Naive B cell (primary cell): ENCODE results near the gene PAGR1. TPM values are rescaled to one million over a fixed set of nuclear protein-coding genes. Genes with fewer than 3 reads are reported as not detected.
A peak's percentile ranks its signal among the peaks of the same experiment; 100 is the strongest.
"Not testable (repeated sequence)": the region's sequence is repeated elsewhere in the genome, so short reads cannot be mapped to it uniquely, and the experiment has no call there.

Experiments used
- ATAC-seq, 2 donors: fragments of 150-1000 bp; cut with Tn5 transposase; 2 replicates each; pipeline ENCODE4 v1.10.0; 2021; ENCODE audit warnings: low read depth in 2 of 2, mild to moderate bottlenecking in 2 of 2, moderate library complexity in 2 of 2
- DNase-seq: peaks from one replicate; pipeline ENCODE4 v3.0.0; 2022
- H3K27ac Mint-ChIP-seq, 6 donors: one replicate each; pipeline ENCODE4 v1.8.0; 2020 to 2022; ENCODE audit warnings: mild to moderate bottlenecking in 6 of 6, mixed read lengths in 6 of 6, moderate library complexity in 5 of 6, inconsistent platforms in 2 of 6
- H3K27me3 Mint-ChIP-seq, 3 donors: one replicate each; pipeline ENCODE4 v1.8.0; 2021 to 2022; ENCODE audit warnings: mixed read lengths in 3 of 3, mild to moderate bottlenecking in 1 of 3
- H3K36me3 Mint-ChIP-seq, 2 donors: one replicate each; pipeline ENCODE4 v1.8.0; 2020 to 2022; ENCODE audit warnings: mixed read lengths in 2 of 2, inconsistent platforms in 1 of 2, mild to moderate bottlenecking in 1 of 2
- H3K4me1 Mint-ChIP-seq, 3 donors: one replicate each; pipeline ENCODE4 v1.8.0; 2020 to 2022; ENCODE audit warnings: mixed read lengths in 3 of 3, inconsistent platforms in 1 of 3, mild to moderate bottlenecking in 1 of 3, moderate library complexity in 1 of 3
- H3K4me3 Mint-ChIP-seq, 8 donors: one replicate each; pipeline ENCODE4 v1.8.0; 2020 to 2022; ENCODE audit warnings: mild to moderate bottlenecking in 8 of 8, mixed read lengths in 8 of 8, moderate library complexity in 8 of 8, inconsistent platforms in 2 of 8
- H3K9me3 Mint-ChIP-seq, 7 donors: one replicate each; pipeline ENCODE4 v1.8.0; 2020 to 2022; ENCODE audit warnings: mixed read lengths in 7 of 7, mild to moderate bottlenecking in 5 of 7, inconsistent platforms in 2 of 7, moderate library complexity in 1 of 7
- polyA plus RNA-seq, 6 donors: library from polyadenylated mRNA; unstranded; fragments of 300-500 nt; fragmentation: Illumina TruSeq; gene quantifications; one replicate each; pipeline ENCODE4 v1.2.3, GENCODE V29; 2021; ENCODE audit warnings: low read depth in 6 of 6

PAGR1 gene
- polyA plus RNA-seq, 6 donors from 2014 or later = 35.5 to 51.5 (median 46.9) TPM

DNA sequence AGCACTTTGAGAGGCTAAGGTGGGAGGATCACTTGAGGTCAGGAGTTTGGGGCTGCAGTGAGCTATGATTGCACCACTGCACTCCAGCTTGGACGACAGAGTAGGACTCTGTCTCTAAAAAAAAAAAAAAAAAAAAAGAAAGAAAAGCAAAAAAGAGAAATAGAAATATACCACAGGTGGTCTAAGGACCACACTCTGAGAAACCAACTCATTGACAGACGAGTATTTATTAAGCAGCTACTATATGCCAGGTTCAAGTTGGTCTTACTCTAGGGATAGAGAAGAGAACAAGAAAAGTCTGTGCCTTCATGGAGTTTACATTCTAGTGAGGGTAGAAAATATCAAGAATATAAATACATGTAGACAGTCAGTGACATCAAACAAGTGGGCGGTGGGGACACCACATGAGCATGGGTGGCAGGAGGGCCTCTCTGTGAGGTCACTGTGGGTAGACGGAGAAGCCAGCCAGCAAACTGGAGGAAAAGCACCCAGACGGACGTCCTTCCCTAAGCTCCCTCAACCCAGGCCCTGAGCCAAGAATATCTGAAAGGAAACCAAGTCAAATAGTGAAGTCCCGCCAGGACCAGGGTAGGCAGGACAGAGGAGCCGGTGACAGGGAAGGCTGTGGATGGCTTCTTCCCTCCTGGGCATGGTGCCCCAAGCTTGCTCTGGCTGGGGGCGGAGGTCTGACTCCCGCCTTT is 42.3 kb downstream of the PAGR1 start:
- peaks cover 5 to 25% of the 10 kb centered on the region in 2 donors for H3K36me3 Mint-ChIP-seq
- peak overlapping the region in 2 of 8 donors; percentile 12 to 41 for H3K4me3 Mint-ChIP-seq
- H3K9me3 Mint-ChIP-seq = no peaks in the 10 kb centered on the region
- ATAC-seq (no peak), DNase-seq (no peak)
- peaks cover 9 to 27% (median 22%) of the 10 kb centered on the region in 3 donors for H3K4me1 Mint-ChIP-seq
- H3K27me3 Mint-ChIP-seq = no peaks in the 10 kb centered on the region
- H3K27ac Mint-ChIP-seq = peak overlapping the region in 1 of 6 donors; percentile 33

DNA sequence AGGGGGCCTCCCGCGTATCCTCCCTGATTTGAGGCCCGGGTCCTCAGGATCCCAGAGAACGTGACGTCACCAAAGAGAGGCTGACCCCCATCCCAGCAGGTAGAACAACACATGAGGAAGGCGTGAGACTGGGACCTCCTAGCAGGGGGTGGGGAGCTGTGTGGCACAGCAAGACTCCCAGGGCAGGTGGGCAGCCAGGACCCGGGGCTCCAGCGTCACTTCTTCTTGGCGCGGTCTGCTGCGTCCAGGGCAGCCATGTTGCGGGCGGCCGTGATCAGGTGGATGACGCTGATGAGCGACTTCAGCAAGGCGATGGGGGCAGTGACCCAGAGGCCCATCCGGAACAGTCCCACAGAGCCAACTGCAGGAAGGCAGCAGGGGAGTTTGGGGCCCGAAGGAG is 43.0 kb downstream of the PAGR1 start:
- no peak for DNase-seq
- H3K4me1 Mint-ChIP-seq = peaks cover 12 to 30% (median 26%) of the 10 kb centered on the region in 3 donors
- no peaks in the 10 kb centered on the region for H3K9me3 Mint-ChIP-seq
- ATAC-seq = no peak
- peak overlapping the region in 4 of 8 donors; percentile 9 to 76 (median 57) for H3K4me3 Mint-ChIP-seq
- H3K27me3 Mint-ChIP-seq = no peaks in the 10 kb centered on the region
- peaks cover 5 to 25% of the 10 kb centered on the region in 2 donors for H3K36me3 Mint-ChIP-seq
- H3K27ac Mint-ChIP-seq = no peak overlapping the region

DNA sequence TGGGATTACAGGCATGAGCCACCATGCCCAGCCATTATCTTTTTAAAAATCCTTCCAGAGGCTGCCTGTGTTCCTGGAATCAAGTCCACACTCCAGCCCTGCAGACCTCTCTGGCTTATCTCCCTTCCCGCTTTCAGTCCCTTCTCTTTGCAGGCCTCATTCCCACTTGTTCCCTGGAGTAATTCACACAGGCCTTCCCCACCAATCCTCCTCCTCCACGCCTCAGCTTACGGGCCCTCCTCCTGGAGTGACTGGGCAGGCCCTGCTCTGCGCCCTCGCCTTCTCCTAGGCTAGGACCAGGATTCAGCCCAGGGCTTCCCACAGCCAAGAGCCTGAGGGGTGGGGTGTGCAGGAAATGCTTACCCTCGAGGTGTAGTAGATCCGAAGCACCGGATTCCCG is 44.3 kb downstream of the PAGR1 start:
- Mint-ChIP-seq H3K4me3 (peak overlapping the region in 1 of 8 donors; percentile 85), H3K9me3 (no peaks in the 10 kb centered on the region), H3K4me1 (peaks cover 15 to 32% (median 26%) of the 10 kb centered on the region in 3 donors)

DNA sequence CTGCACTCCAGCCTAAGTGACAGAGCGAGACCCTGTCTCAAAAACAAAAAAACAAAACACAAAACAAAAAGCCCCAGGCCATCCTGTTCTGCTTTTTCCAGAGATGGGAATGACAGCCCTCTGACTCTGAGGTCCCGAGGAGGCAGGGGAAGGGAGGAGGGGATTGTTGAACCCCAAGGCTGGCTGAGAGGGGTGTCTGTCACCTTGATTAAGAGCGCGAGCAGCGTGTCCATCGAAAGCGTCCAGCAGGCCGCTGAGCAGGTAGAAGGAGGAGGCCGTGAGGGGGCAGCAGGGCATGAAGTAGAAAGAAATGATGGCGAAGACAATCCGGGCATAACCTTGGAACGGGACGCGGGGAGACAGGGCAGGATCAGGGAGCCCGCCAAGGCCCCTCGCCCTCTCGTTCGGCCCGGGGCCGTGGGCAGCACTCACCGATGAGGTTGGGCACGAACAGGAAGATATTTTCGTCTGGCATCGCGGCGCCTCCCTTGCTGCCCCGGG is 46.5 kb downstream of the PAGR1 start:
- no peaks in the 10 kb centered on the region for H3K9me3 Mint-ChIP-seq

More for the DNA sequence above, 44.3 kb downstream of the PAGR1 start:
- DNase-seq (no peak), ATAC-seq (no peak)
- H3K27ac Mint-ChIP-seq = no peak overlapping the region
- H3K27me3 Mint-ChIP-seq = peaks cover 0 to 4% (median 0%) of the 10 kb centered on the region in 3 donors
- H3K36me3 Mint-ChIP-seq = peaks cover 5 to 25% of the 10 kb centered on the region in 2 donors

DNA sequence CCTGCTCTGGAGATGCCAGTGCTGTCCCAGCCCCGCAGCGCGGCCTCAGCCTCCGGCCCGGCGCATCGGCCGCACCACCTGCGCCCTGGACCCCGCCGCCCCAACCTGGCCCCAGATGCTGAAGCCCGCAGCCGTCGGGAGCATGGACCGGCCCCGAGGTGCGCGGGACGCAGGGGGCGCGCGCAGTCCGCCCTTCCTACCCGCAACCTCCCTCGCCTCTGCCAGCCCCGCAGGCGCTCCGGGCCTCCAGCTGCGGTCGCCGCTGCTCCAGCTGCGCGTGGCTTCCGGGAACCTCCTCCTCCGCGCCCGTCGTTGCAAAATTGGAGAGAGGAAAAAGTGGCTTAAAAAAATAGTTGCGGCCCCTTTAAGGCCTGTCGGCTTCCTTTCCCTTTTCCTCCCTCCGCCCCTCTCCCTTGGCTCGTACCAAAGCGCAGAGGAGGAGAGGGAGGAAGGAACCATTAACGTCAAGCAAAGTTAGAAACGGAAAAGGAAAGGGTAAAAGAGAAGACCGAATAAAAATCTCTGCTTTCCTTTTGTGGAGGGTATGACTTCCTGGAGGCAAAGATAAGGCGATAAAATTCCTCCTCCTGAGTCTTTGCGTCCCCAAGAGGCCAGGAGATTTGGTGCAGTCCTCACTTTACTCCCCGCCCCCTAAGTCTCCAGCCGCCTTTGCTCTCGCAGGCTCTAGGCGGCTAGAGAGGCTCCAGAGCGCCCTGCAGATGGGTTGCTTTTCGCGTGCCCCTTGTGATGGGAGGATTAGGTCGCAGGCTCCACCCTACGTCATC is 47.1 kb downstream of the PAGR1 start, which contains the start of gene CDIPT:
CDIPT (minus strand) TSS at position 343 of the 785 bp plus-strand sequence. CDS start 369 bp downstream, outside the sequence.
- H3K9me3 Mint-ChIP-seq = no peaks in the 10 kb centered on the region
- H3K36me3 Mint-ChIP-seq = peaks cover 5 to 24% of the 10 kb centered on the region in 2 donors
- peaks cover 0 to 19% (median 7%) of the 10 kb centered on the region in 3 donors for H3K27me3 Mint-ChIP-seq
- ATAC-seq = peak; percentile 98
- peak within 1 kb of the TSS; percentile 97 to 100 (median 99) for H3K27ac Mint-ChIP-seq
- H3K4me1 Mint-ChIP-seq = peaks cover 15 to 32% (median 26%) of the 10 kb centered on the region in 3 donors
- H3K4me3 Mint-ChIP-seq = peak within 1 kb of the TSS; percentile 85 to 99 (median 94)
- peak; percentile 93 for DNase-seq

More for the DNA sequence above, 46.5 kb downstream of the PAGR1 start:
- Mint-ChIP-seq H3K27me3 (peaks cover 0 to 14% (median under 1%) of the 10 kb centered on the region in 3 donors), H3K4me1 (peaks cover 15 to 32% (median 26%) of the 10 kb centered on the region in 3 donors), H3K36me3 (peaks cover 5 to 25% of the 10 kb centered on the region in 2 donors), H3K27ac (peak overlapping the region; percentile 87 to 100 (median 94)), H3K4me3 (peak overlapping the region; percentile 85 to 99 (median 94))
- DNase-seq (no peak), ATAC-seq (no peak)

DNA sequence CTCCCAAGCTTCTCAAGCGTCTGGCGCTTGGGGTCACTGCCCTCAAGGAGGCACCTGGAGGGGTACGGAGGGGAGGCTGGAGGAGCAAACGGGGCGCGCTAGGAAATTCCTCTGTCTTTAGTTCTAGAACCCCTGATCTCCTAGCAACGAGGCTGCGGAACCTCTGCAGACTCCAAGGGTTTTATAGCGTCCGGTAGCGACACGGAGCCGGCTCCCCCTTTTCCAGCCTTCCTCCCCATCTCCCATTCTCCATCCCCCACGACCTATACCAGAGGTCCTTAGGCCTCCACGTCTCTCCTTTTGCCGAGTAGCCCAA is 47.7 kb downstream of the PAGR1 start:
- peak overlapping the region; percentile 97 to 100 (median 99) for H3K27ac Mint-ChIP-seq
- H3K4me3 Mint-ChIP-seq = peak overlapping the region; percentile 85 to 99 (median 94)
- H3K27me3 Mint-ChIP-seq = peaks cover 0 to 19% (median 7%) of the 10 kb centered on the region in 3 donors
- no peak for DNase-seq
- peaks cover 5 to 18% of the 10 kb centered on the region in 2 donors for H3K36me3 Mint-ChIP-seq
- no peak for ATAC-seq
- peaks cover 15 to 32% (median 26%) of the 10 kb centered on the region in 3 donors for H3K4me1 Mint-ChIP-seq
- H3K9me3 Mint-ChIP-seq = no peaks in the 10 kb centered on the region

DNA sequence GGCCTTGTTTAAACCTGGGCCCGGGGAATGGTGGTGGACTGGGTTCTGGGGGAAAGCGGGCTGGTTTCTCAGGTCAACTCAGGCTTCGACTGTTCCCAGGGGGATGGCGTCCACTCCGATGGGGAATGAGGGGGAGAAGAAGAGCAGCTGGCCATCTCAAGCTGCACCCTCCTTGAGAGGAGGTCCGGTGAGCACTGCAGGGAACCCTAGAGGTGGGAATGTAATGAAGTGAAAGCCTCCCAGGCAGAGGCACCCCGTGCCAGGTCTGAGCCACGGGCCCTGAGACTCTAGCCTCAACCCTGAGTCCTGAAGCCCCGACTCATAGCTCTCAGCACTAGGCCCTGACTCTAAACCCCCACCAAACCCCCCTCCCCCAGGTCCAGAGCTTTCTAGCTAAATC is 48.3 kb downstream of the PAGR1 start:
- H3K36me3 Mint-ChIP-seq = peaks cover 5 to 12% of the 10 kb centered on the region in 2 donors
- no peaks in the 10 kb centered on the region for H3K9me3 Mint-ChIP-seq
- no peak overlapping the region for H3K4me3 Mint-ChIP-seq
- no peak for DNase-seq
- H3K27ac Mint-ChIP-seq = peak overlapping the region in 2 of 6 donors; percentile 65 to 82
- no peak for ATAC-seq
- peaks cover 15 to 32% (median 26%) of the 10 kb centered on the region in 3 donors for H3K4me1 Mint-ChIP-seq
- peaks cover 0 to 19% (median 7%) of the 10 kb centered on the region in 3 donors for H3K27me3 Mint-ChIP-seq

DNA sequence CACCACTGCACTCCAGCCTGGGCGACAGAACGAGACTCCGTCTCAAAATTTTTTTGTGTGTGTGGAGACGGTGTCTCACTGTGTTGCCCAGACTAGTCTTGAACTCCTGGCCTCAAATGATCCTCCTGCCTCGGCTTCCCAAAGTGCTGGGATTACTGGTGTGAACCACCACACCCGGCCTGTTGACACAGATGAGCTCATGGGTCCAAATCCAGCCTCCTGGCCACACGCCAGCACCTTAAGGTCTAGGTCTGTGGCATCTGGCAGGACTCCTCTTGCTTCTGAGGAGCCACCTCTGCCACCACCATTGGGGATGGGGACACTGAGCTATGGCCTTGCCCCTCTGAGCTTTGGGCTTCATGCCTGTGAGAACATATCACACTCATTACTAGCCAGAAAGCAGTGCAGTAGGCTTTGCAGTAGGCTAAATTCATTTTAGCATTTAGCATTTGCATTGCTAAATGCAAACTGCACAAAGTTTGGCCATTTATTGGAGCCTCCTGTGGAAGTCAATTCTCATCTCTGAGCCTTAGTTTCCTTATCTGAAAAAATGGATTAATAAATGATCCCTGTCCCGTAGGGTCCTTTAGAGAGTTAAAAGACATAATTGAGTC is 52.6 kb downstream of the PAGR1 start:
- Mint-ChIP-seq H3K4me1 (peaks cover 2 to 4% (median 4%) of the 10 kb centered on the region in 3 donors), H3K36me3 (no peaks in the 10 kb centered on the region), H3K27me3 (peaks cover 0 to 27% (median 7%) of the 10 kb centered on the region in 3 donors), H3K4me3 (no peak overlapping the region), H3K27ac (no peak overlapping the region), H3K9me3 (no peaks in the 10 kb centered on the region)
- DNase-seq (no peak), ATAC-seq (no peak)

DNA sequence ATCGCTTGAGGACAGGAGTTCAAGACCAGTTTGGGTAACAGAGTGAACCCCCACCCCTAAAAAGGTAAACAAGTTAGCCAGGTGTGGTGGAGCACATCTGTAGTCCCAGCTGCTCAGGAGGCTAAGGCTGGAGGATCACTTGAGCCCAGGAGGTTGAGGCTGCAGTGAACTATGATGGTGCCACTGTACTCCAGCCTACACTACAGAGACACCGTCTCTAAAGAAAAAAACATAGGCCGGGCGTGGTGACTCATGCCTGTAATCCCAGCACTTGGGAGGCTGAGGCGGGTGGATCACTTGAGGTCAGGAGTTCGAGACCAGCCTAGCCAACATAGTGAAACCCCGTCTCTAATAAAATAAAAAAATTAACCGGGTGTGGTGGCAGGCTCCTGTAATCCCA is 53.1 kb downstream of the PAGR1 start:
- not testable (repeated sequence) for H3K27ac Mint-ChIP-seq, ATAC-seq, H3K4me1 Mint-ChIP-seq, H3K4me3 Mint-ChIP-seq, DNase-seq, H3K9me3 Mint-ChIP-seq, H3K36me3 Mint-ChIP-seq
- H3K27me3 Mint-ChIP-seq = peaks cover 0 to 27% (median 7%) of the 10 kb centered on the region in 3 donors

Other genes with a start within 250 kb of the PAGR1 start
- 1 to 10 TPM in 5 of 6 donors, not detected in 1; 2.0 to 3.3 (median 2.4) TPM for gene SPN, start 152.9 kb upstream of the PAGR1 start, polyA plus RNA-seq
- gene QPRT, start 137.0 kb upstream of the PAGR1 start, polyA plus RNA-seq = not detected
- 10 to 100 TPM in 5 of 6 donors, 1 to 10 TPM in 1; 1.4 to 70.0 (median 29.5) TPM for gene C16orf54, start 70.2 kb upstream of the PAGR1 start, polyA plus RNA-seq
- under 1 TPM in 1 of 6 donors, not detected in 5; 0.13 TPM for gene ZG16, start 37.9 kb upstream of the PAGR1 start, polyA plus RNA-seq
- 10 to 100 TPM; 24.0 to 29.6 (median 26.3) TPM for gene KIF22, start 25.4 kb upstream of the PAGR1 start, polyA plus RNA-seq
- gene MAZ, start 9.6 kb upstream of the PAGR1 start, polyA plus RNA-seq = 10 to 100 TPM; 16.1 to 30.6 (median 23.2) TPM
- under 1 TPM in 2 of 6 donors, not detected in 4; 0.10 to 0.97 TPM for gene PRRT2, start 4.0 kb upstream of the PAGR1 start, polyA plus RNA-seq
- gene MVP, start 4.3 kb downstream of the PAGR1 start, polyA plus RNA-seq = 10 to 100 TPM; 39.7 to 61.4 (median 43.9) TPM
- 10 to 100 TPM; 58.1 to 79.1 (median 66.3) TPM for gene CDIPT, start 47.1 kb downstream of the PAGR1 start, polyA plus RNA-seq
- not detected for gene SEZ6L2, start 83.4 kb downstream of the PAGR1 start, polyA plus RNA-seq
- not detected for gene ASPHD1, start 84.3 kb downstream of the PAGR1 start, polyA plus RNA-seq
- gene KCTD13, start 110.1 kb downstream of the PAGR1 start, polyA plus RNA-seq = 10 to 100 TPM in 3 of 6 donors, 1 to 10 TPM in 3; 7.4 to 19.0 (median 10.4) TPM
- gene TMEM219, start 145.9 kb downstream of the PAGR1 start, polyA plus RNA-seq = 100 to 1,000 TPM; 181 to 222 (median 186) TPM
- 1 to 10 TPM; 2.3 to 8.5 (median 3.4) TPM for gene TAOK2, start 157.7 kb downstream of the PAGR1 start, polyA plus RNA-seq
- 10 to 100 TPM; 10.7 to 21.8 (median 13.3) TPM for gene HIRIP3, start 179.5 kb downstream of the PAGR1 start, polyA plus RNA-seq
- gene INO80E, start 180.1 kb downstream of the PAGR1 start, polyA plus RNA-seq = 1 to 10 TPM; 2.1 to 8.7 (median 6.9) TPM
- gene DOC2A, start 194.9 kb downstream of the PAGR1 start, polyA plus RNA-seq = not detected
- not detected for gene C16orf92, start 207.0 kb downstream of the PAGR1 start, polyA plus RNA-seq
- not detected for gene TLCD3B, start 215.1 kb downstream of the PAGR1 start, polyA plus RNA-seq
- 100 to 1,000 TPM; 627 to 911 (median 721) TPM for gene ALDOA, start 249.6 kb downstream of the PAGR1 start, polyA plus RNA-seq